SK-N-SH (cell line): ENCODE measurements around the gene QSER1. TPM values are rescaled to one million over a fixed set of nuclear protein-coding genes. Genes with fewer than 3 reads are reported as not detected.

Source experiments
- CTCF ChIA-PET: fragments of 300-600, 350-600 bp; formaldehyde crosslinking; extraction: SDS; loops from one replicate; lab custom pipeline; 2021; lab: Yijun Ruan, JAX
- POLR2A ChIA-PET: fragments of 350-600 bp; sonication (Branson Sonifier 250); formaldehyde crosslinking; extraction: SDS; loops from one replicate; lab custom pipeline; 2020; ENCODE audit warnings: antibody characterized with exemption, inconsistent platforms; lab: Yijun Ruan, JAX
- DNase-seq: peaks from one replicate; pipeline ENCODE4 v3.0.0; 2012
- H2AFZ ChIP-seq: fragments of 200-600 bp; sonication (generic); 2 replicates; pipeline ENCODE4 v1.8.1; 2016; ENCODE audit warnings: antibody characterized with exemption, mild to moderate bottlenecking, low read depth
- H3F3A ChIP-seq: fragments of 200-600 bp; sonication (generic); replicated peaks from 2 replicates; pipeline ENCODE3; 2016; ENCODE audit warnings: antibody characterized with exemption, mild to moderate bottlenecking; ENCODE audit not compliant: insufficient read depth
- H3K27ac ChIP-seq, 2 experiments: fragments of 200-500 bp in 1 of 2; fragments of 200-600 bp in 1 of 2; sonication (Bioruptor generic) in 1 of 2; sonication (generic), shearing (Covaris generic) in 1 of 2; 2 replicates each; pipeline versions ENCODE4 v1.5.1 to v1.6.1; 2014 to 2016; ENCODE audit warnings: low read depth in 2 of 2, inconsistent platforms in 1 of 2, low read length in 1 of 2, mild to moderate bottlenecking in 1 of 2, mixed read lengths in 1 of 2
- H3K27me3 ChIP-seq: fragments of 200-600 bp; sonication (generic), shearing (Covaris generic); 2 replicates; pipeline ENCODE4 v1.6.1; 2016; ENCODE audit warnings: mixed run types; ENCODE audit not compliant: insufficient read depth
- H3K36me3 ChIP-seq, 2 experiments: fragments of 200-500 bp in 1 of 2; fragments of 200-600 bp in 1 of 2; sonication (Bioruptor generic) in 1 of 2; sonication (generic) in 1 of 2; replicated peaks in 1 of 2; 2 replicates each; pipeline versions ENCODE3 to v1.5.1; 2014 to 2016; ENCODE audit warnings: low read length in 1 of 2, mild to moderate bottlenecking in 1 of 2; ENCODE audit not compliant: insufficient read depth in 2 of 2, control insufficient read depth in 1 of 2
- H3K4me1 ChIP-seq, 2 experiments: fragments of 200-500 bp in 1 of 2; fragments of 200-600 bp in 1 of 2; sonication (Bioruptor generic) in 1 of 2; sonication (generic), shearing (Covaris generic) in 1 of 2; 2 replicates each; pipeline versions ENCODE4 v1.5.1 to v1.6.1; 2014 to 2016; ENCODE audit warnings: low read depth in 1 of 2, low read length in 1 of 2, mixed run types in 1 of 2; ENCODE audit not compliant: insufficient read depth in 2 of 2, control insufficient read depth in 1 of 2
- H3K4me2 ChIP-seq: fragments of 200-600 bp; sonication (generic), shearing (Covaris generic); 2 replicates; pipeline ENCODE4 v1.6.1; 2017; ENCODE audit warnings: mixed run types
- H3K4me3 ChIP-seq, 2 experiments: fragments of 200-500 bp in 1 of 2; fragments of 200-600 bp in 1 of 2; sonication (Bioruptor generic) in 1 of 2; sonication (generic), shearing (Covaris generic) in 1 of 2; 2 replicates each; pipeline versions ENCODE4 v1.5.1 to v1.8.1; 2014 to 2016; ENCODE audit warnings: low read depth in 2 of 2, inconsistent platforms in 1 of 2, low read length in 1 of 2, mild to moderate bottlenecking in 1 of 2, mixed read lengths in 1 of 2, moderate library complexity in 1 of 2
- H3K79me2 ChIP-seq: fragments of 200-600 bp; sonication (generic); 2 replicates; pipeline ENCODE4 v1.8.1; 2017; ENCODE audit warnings: mild to moderate bottlenecking; ENCODE audit not compliant: insufficient read depth
- H3K9ac ChIP-seq: fragments of 200-600 bp; sonication (generic); 2 replicates; pipeline ENCODE4 v1.6.1; 2017; ENCODE audit warnings: mixed run types
- H3K9me2 ChIP-seq: fragments of 200-600 bp; sonication (generic); 2 replicates; pipeline ENCODE4 v1.6.1; 2017; ENCODE audit warnings: mixed run types
- H3K9me3 ChIP-seq: fragments of 200-600 bp; sonication (generic); 2 replicates; pipeline ENCODE4 v1.6.1; 2017; ENCODE audit warnings: mixed run types, mild to moderate bottlenecking, moderate library complexity
- H4K20me1 ChIP-seq: fragments of 200-600 bp; sonication (generic); 2 replicates; pipeline ENCODE4 v1.6.1; 2017; ENCODE audit warnings: mild to moderate bottlenecking, mixed run types; ENCODE audit not compliant: insufficient read depth
- CHD2 ChIP-seq: fragments of 150-350 bp; IDR thresholded peaks from 2 replicates; pipeline ENCODE4 v1.6.1; 2018; ENCODE audit warnings: low read length; ENCODE audit not compliant: partially characterized antibody
- EP300 ChIP-seq, 2 experiments: IDR thresholded peaks; 2 replicates each; pipeline versions ENCODE4 v1.4.0 to v1.6.1; 2012; ENCODE audit warnings: borderline replicate concordance in 1 of 2, low read depth in 1 of 2, low read length in 1 of 2
- EZH2phosphoT487 ChIP-seq: fragments of 200-600 bp; sonication (generic); IDR thresholded peaks from 2 replicates; pipeline ENCODE4 v1.6.1; 2017; ENCODE audit warnings: low read depth, mixed run types, mild to moderate bottlenecking, antibody characterized with exemption, moderate library complexity, borderline replicate concordance
- FOXM1 ChIP-seq: IDR thresholded peaks from 2 replicates; pipeline ENCODE4 v1.4.0; 2012; ENCODE audit warnings: low read depth, mild to moderate bottlenecking
- MEF2A ChIP-seq: IDR thresholded peaks from 2 replicates; pipeline ENCODE4 v1.4.0; 2012; ENCODE audit warnings: low read depth, borderline replicate concordance
- NFIC ChIP-seq: IDR thresholded peaks from 2 replicates; pipeline ENCODE4 v1.4.0; 2012; ENCODE audit warnings: borderline replicate concordance
- RAD21 ChIP-seq: IDR thresholded peaks from 2 replicates; pipeline ENCODE4 v1.6.1; 2012; ENCODE audit warnings: mild to moderate bottlenecking, low read length
- RXRA ChIP-seq: IDR thresholded peaks from 2 replicates; pipeline ENCODE4 v1.4.0; 2012; ENCODE audit warnings: low read depth, mild to moderate bottlenecking, borderline replicate concordance
- SIN3A ChIP-seq: IDR thresholded peaks from 2 replicates; pipeline ENCODE4 v1.6.1; 2012; ENCODE audit warnings: low read depth, mild to moderate bottlenecking, low read length, moderate library complexity, borderline replicate concordance
- TAF1 ChIP-seq: IDR thresholded peaks from 2 replicates; pipeline ENCODE4 v1.6.1; 2012; ENCODE audit warnings: low read depth, mild to moderate bottlenecking, low read length, moderate library complexity, borderline replicate concordance
- TCF12 ChIP-seq: IDR thresholded peaks from 2 replicates; pipeline ENCODE4 v1.4.0; 2012
- TEAD4 ChIP-seq: IDR thresholded peaks from 2 replicates; pipeline ENCODE4 v1.4.0; 2012; ENCODE audit warnings: mild to moderate bottlenecking, borderline replicate concordance; ENCODE audit not compliant: insufficient read depth
- USF1 ChIP-seq: IDR thresholded peaks from 2 replicates; pipeline ENCODE4 v1.4.0; 2012; ENCODE audit warnings: low read depth, borderline replicate concordance
- WGBS: methylation state at CpG from one replicate; pipeline ENCODE4 v1.1.6; 2017; ENCODE audit warnings: low lambda C conversion rate; 5-methylcytosine and 5-hydroxymethylcytosine counted together
- polyA plus RNA-seq, 3 experiments: library from polyadenylated mRNA; depleted of rRNA; stranded (reverse); fragments of >200 nt; gene quantifications; 2 replicates each; pipeline ENCODE4 v1.2.3, GENCODE V29; 2012

The QSER1 gene
- polyA plus RNA-seq, 1 of the 3 experiments (the other 2 are of a cell fraction) = 4.2 TPM

- Histone ChIP-seq H3K4me3 (no peak overlapping the region), H3K4me2 (no peak overlapping the region), H2AFZ (no peak overlapping the region), H3K4me1 (no peaks in the 10 kb centered on the region), H3K36me3 (no peaks in the 10 kb centered on the region), H3F3A (no peaks in the 10 kb centered on the region), H3K79me2 (no peaks in the 10 kb centered on the region), H3K9me3 (no peaks in the 10 kb centered on the region), H3K27ac (no peak overlapping the region), H3K9me2 (no peaks in the 10 kb centered on the region), H3K27me3 (peaks cover 6% of the 10 kb centered on the region; the same call in 1 of the 2 replicates), H3K9ac (no peak overlapping the region), H4K20me1 (no peaks in the 10 kb centered on the region)
- no peak for DNase-seq
- CTCF ChIA-PET = interaction anchor here (1.5 kb wide), 1 partner anchor 35 kb away, joined by 3 read pairs; no protein-coding TSS in a partner anchor
- 30% methylated on average over 1 of the region's 1 CpG for WGBS
- POLR2A ChIA-PET = no interaction called here
- TF ChIP-seq EZH2phosphoT487 (no peak), TCF12 (no peak), RAD21 (no peak), SIN3A (no peak), NFIC (no peak), TEAD4 (no peak), RXRA (no peak), EP300 (IDR thresholded peaks at IDR 0.05; ENCODE audit: borderline replicate concordance in 1 of 2, low read depth in 1 of 2, low read length in 1 of 2) (no peak), CHD2 (no peak), USF1 (no peak)
These were observed 33.9 kb upstream of the QSER1 start for GRCh38 chr11:32858731-32859130.

GRCh38 chr11:32861850-32862577 is 30.6 kb upstream of the QSER1 start:
- DNase-seq = no peak
- Histone ChIP-seq H3K9me2 (no peaks in the 10 kb centered on the region), H4K20me1 (no peaks in the 10 kb centered on the region), H3K27me3 (no peaks in the 10 kb centered on the region; the same call in 1 of the 2 replicates), H3K4me1 (no peaks in the 10 kb centered on the region), H3F3A (no peaks in the 10 kb centered on the region), H3K9me3 (no peaks in the 10 kb centered on the region), H3K79me2 (no peaks in the 10 kb centered on the region), H3K4me3 (no peak overlapping the region), H3K9ac (no peak overlapping the region), H3K36me3 (no peaks in the 10 kb centered on the region), H2AFZ (no peak overlapping the region), H3K4me2 (no peak overlapping the region), H3K27ac (no peak overlapping the region)
- TF ChIP-seq TEAD4 (no peak), TCF12 (no peak), MEF2A (no peak), TAF1 (no peak), FOXM1 (no peak), CHD2 (no peak)
- ChIA-PET CTCF (no interaction called here), POLR2A (no interaction called here)
- WGBS = 21% methylated on average over 3 of the region's 3 CpGs
